SK-N-SH (cell line): ENCODE results near the gene TAF11L5. TPM values are rescaled to one million over a fixed set of nuclear protein-coding genes. Genes with fewer than 3 reads are reported as not detected.
"Not testable (repeated sequence)": the region's sequence is repeated elsewhere in the genome, so short reads cannot be mapped to it uniquely, and the experiment has no call there.

Experiments used
- CTCF ChIA-PET: fragments of 300-600, 350-600 bp; formaldehyde crosslinking; extraction: SDS; loops from one replicate; lab custom pipeline; 2021; lab: Yijun Ruan, JAX
- POLR2A ChIA-PET: fragments of 350-600 bp; sonication (Branson Sonifier 250); formaldehyde crosslinking; extraction: SDS; loops from one replicate; lab custom pipeline; 2020; ENCODE audit warnings: antibody characterized with exemption, inconsistent platforms; lab: Yijun Ruan, JAX
- DNase-seq: peaks from one replicate; pipeline ENCODE4 v3.0.0; 2012
- H2AFZ ChIP-seq: fragments of 200-600 bp; sonication (generic); 2 replicates; pipeline ENCODE4 v1.8.1; 2016; ENCODE audit warnings: antibody characterized with exemption, mild to moderate bottlenecking, low read depth
- H3F3A ChIP-seq: fragments of 200-600 bp; sonication (generic); replicated peaks from 2 replicates; pipeline ENCODE3; 2016; ENCODE audit warnings: antibody characterized with exemption, mild to moderate bottlenecking; ENCODE audit not compliant: insufficient read depth
- H3K27ac ChIP-seq, 2 experiments: fragments of 200-500 bp in 1 of 2; fragments of 200-600 bp in 1 of 2; sonication (Bioruptor generic) in 1 of 2; sonication (generic), shearing (Covaris generic) in 1 of 2; 2 replicates each; pipeline versions ENCODE4 v1.5.1 to v1.6.1; 2014 to 2016; ENCODE audit warnings: low read depth in 2 of 2, inconsistent platforms in 1 of 2, low read length in 1 of 2, mild to moderate bottlenecking in 1 of 2, mixed read lengths in 1 of 2
- H3K27me3 ChIP-seq: fragments of 200-600 bp; sonication (generic), shearing (Covaris generic); 2 replicates; pipeline ENCODE4 v1.6.1; 2016; ENCODE audit warnings: mixed run types; ENCODE audit not compliant: insufficient read depth
- H3K36me3 ChIP-seq, 2 experiments: fragments of 200-500 bp in 1 of 2; fragments of 200-600 bp in 1 of 2; sonication (Bioruptor generic) in 1 of 2; sonication (generic) in 1 of 2; replicated peaks in 1 of 2; 2 replicates each; pipeline versions ENCODE3 to v1.5.1; 2014 to 2016; ENCODE audit warnings: low read length in 1 of 2, mild to moderate bottlenecking in 1 of 2; ENCODE audit not compliant: insufficient read depth in 2 of 2, control insufficient read depth in 1 of 2
- H3K4me1 ChIP-seq, 2 experiments: fragments of 200-500 bp in 1 of 2; fragments of 200-600 bp in 1 of 2; sonication (Bioruptor generic) in 1 of 2; sonication (generic), shearing (Covaris generic) in 1 of 2; 2 replicates each; pipeline versions ENCODE4 v1.5.1 to v1.6.1; 2014 to 2016; ENCODE audit warnings: low read depth in 1 of 2, low read length in 1 of 2, mixed run types in 1 of 2; ENCODE audit not compliant: insufficient read depth in 2 of 2, control insufficient read depth in 1 of 2
- H3K4me2 ChIP-seq: fragments of 200-600 bp; sonication (generic), shearing (Covaris generic); 2 replicates; pipeline ENCODE4 v1.6.1; 2017; ENCODE audit warnings: mixed run types
- H3K4me3 ChIP-seq, 2 experiments: fragments of 200-500 bp in 1 of 2; fragments of 200-600 bp in 1 of 2; sonication (Bioruptor generic) in 1 of 2; sonication (generic), shearing (Covaris generic) in 1 of 2; 2 replicates each; pipeline versions ENCODE4 v1.5.1 to v1.8.1; 2014 to 2016; ENCODE audit warnings: low read depth in 2 of 2, inconsistent platforms in 1 of 2, low read length in 1 of 2, mild to moderate bottlenecking in 1 of 2, mixed read lengths in 1 of 2, moderate library complexity in 1 of 2
- H3K79me2 ChIP-seq: fragments of 200-600 bp; sonication (generic); 2 replicates; pipeline ENCODE4 v1.8.1; 2017; ENCODE audit warnings: mild to moderate bottlenecking; ENCODE audit not compliant: insufficient read depth
- H3K9ac ChIP-seq: fragments of 200-600 bp; sonication (generic); 2 replicates; pipeline ENCODE4 v1.6.1; 2017; ENCODE audit warnings: mixed run types
- H3K9me2 ChIP-seq: fragments of 200-600 bp; sonication (generic); 2 replicates; pipeline ENCODE4 v1.6.1; 2017; ENCODE audit warnings: mixed run types
- H3K9me3 ChIP-seq: fragments of 200-600 bp; sonication (generic); 2 replicates; pipeline ENCODE4 v1.6.1; 2017; ENCODE audit warnings: mixed run types, mild to moderate bottlenecking, moderate library complexity
- H4K20me1 ChIP-seq: fragments of 200-600 bp; sonication (generic); 2 replicates; pipeline ENCODE4 v1.6.1; 2017; ENCODE audit warnings: mild to moderate bottlenecking, mixed run types; ENCODE audit not compliant: insufficient read depth
- GABPA ChIP-seq: IDR thresholded peaks from 2 replicates; pipeline ENCODE4 v1.4.0; 2012; ENCODE audit warnings: low read depth, mild to moderate bottlenecking
- RCOR1 ChIP-seq: fragments of 150-350 bp; IDR thresholded peaks from 2 replicates; pipeline ENCODE4 v1.6.1; 2017; ENCODE audit warnings: antibody characterized with exemption, low read length
- REST ChIP-seq: IDR thresholded peaks from 2 replicates; pipeline ENCODE4 v1.6.1; 2012; ENCODE audit warnings: mild to moderate bottlenecking, low read depth, low read length, moderate library complexity
- RXRA ChIP-seq: IDR thresholded peaks from 2 replicates; pipeline ENCODE4 v1.4.0; 2012; ENCODE audit warnings: low read depth, mild to moderate bottlenecking, borderline replicate concordance
- SIN3A ChIP-seq: IDR thresholded peaks from 2 replicates; pipeline ENCODE4 v1.6.1; 2012; ENCODE audit warnings: low read depth, mild to moderate bottlenecking, low read length, moderate library complexity, borderline replicate concordance
- SMC3 ChIP-seq: IDR thresholded peaks from 2 replicates; pipeline ENCODE4 v1.6.1; 2012; ENCODE audit warnings: low read depth, low read length, improper control_type of control experiment
- TAF1 ChIP-seq: IDR thresholded peaks from 2 replicates; pipeline ENCODE4 v1.6.1; 2012; ENCODE audit warnings: low read depth, mild to moderate bottlenecking, low read length, moderate library complexity, borderline replicate concordance
- whole genome bisulfite sequencing: methylation state at CpG from one replicate; pipeline ENCODE4 v1.1.6; 2017; ENCODE audit warnings: low lambda C conversion rate; 5-methylcytosine and 5-hydroxymethylcytosine counted together
- polyA plus RNA-seq, 3 experiments: library from polyadenylated mRNA; depleted of rRNA; stranded (reverse); fragments of >200 nt; gene quantifications; 2 replicates each; pipeline ENCODE4 v1.2.3, GENCODE V29; 2012
- TF ChIP-seq, protein P1 (sequence below): IDR thresholded peaks from 2 replicates; pipeline ENCODE4 v1.4.0; 2012; ENCODE audit warnings: low read depth, borderline replicate concordance

The TAF11L5 gene
- polyA plus RNA-seq, 1 of the 3 experiments (the other 2 are of a cell fraction), result not detected

DNA sequence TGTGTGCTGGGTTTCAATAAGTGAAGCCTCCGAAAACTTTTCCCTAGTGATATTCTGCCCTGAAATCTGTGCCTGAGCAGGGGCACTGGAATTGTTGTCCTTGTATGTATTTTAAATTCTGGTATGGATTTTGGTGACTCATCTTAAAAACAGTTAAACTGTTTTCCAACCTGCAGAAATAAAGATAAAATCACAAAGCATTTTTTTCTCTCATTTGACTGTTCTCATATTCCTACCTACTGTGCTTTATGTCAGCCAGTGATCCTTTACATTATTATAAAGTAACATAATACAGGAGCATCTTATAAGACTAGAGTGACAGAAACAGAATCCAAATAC lies 37.9 kb upstream of the TAF11L5 start:
- Histone ChIP-seq H3K9me2 (no peaks in the 10 kb centered on the region), H3K4me2 (no peak overlapping the region), H4K20me1 (no peaks in the 10 kb centered on the region), H3K4me3 (no peak overlapping the region), H3K4me1 (peaks cover 0 to 3% of the 10 kb centered on the region in 2 experiments; a peak in 2 of 4 replicates), H3F3A (no peaks in the 10 kb centered on the region), H3K36me3 (no peaks in the 10 kb centered on the region), H3K9me3 (no peaks in the 10 kb centered on the region)
- TF ChIP-seq GABPA, result no peak
- TF ChIP-seq, protein P1, sequence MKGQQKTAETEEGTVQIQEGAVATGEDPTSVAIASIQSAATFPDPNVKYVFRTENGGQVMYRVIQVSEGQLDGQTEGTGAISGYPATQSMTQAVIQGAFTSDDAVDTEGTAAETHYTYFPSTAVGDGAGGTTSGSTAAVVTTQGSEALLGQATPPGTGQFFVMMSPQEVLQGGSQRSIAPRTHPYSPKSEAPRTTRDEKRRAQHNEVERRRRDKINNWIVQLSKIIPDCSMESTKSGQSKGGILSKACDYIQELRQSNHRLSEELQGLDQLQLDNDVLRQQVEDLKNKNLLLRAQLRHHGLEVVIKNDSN, result no peak
- TF ChIP-seq SIN3A, result no peak
- no peak for TF ChIP-seq RXRA
- TF ChIP-seq SMC3, result no peak
- TF ChIP-seq, all 33 proteins: peak for 0
- no peak overlapping the region for H2AFZ ChIP-seq
- CTCF ChIA-PET, result no interaction called here
- POLR2A ChIA-PET, result no interaction called here
- H3K9ac ChIP-seq, result no peak overlapping the region
- no peaks in the 10 kb centered on the region for H3K79me2 ChIP-seq
- DNase-seq, result no peak
- no peaks in the 10 kb centered on the region for H3K27me3 ChIP-seq
- 71% methylated on average over 1 of the region's 1 CpG for WGBS
- H3K27ac ChIP-seq, result no peak overlapping the region

DNA sequence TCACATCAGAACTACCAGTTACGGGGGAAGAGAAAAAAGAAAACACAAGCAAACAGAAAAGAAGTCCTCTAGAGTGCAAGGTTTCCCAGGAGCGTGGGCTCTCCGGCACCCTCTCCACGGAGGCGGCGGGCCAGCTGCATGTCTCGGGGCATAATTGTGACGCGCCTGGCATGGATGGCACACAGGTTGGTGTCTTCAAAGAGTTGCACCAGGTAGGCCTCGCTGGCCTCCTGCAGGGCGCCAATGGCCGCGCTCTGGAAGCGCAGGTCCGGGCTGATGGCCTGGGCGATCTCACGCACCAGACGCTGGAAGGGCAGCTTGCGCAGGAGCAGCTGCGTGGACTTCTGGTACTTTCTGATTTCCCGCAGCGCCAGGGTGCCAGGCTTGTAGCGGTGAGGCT lies 33.8 kb upstream of the TAF11L5 start:
- H3K4me1 ChIP-seq, H4K20me1 ChIP-seq, H2AFZ ChIP-seq, H3K27me3 ChIP-seq, H3K4me3 ChIP-seq, DNase-seq, H3K9me3 ChIP-seq, H3K79me2 ChIP-seq, H3K27ac ChIP-seq, H3K9ac ChIP-seq, H3K36me3 ChIP-seq, POLR2A ChIA-PET, H3F3A ChIP-seq, H3K9me2 ChIP-seq, H3K4me2 ChIP-seq: not testable (repeated sequence)
- CTCF ChIA-PET, result interaction anchor here (0.6 kb wide), 1 partner anchor 275 kb away, joined by 3 read pairs; no protein-coding TSS in a partner anchor
- 92% methylated on average over 8 of the region's 23 CpGs for WGBS

- DNase-seq, result no peak
- H3K4me2 ChIP-seq, result no peak overlapping the region
- H3K4me1 ChIP-seq, result no peaks in the 10 kb centered on the region
- H2AFZ ChIP-seq, result no peak overlapping the region
- H3K27me3 ChIP-seq, result no peaks in the 10 kb centered on the region
- TF ChIP-seq, protein P1, result no peak
- TF ChIP-seq GABPA (no peak), RCOR1 (no peak), REST (no peak), TAF1 (no peak)
- no peaks in the 10 kb centered on the region for H3K9me2 ChIP-seq
- H3K4me3 ChIP-seq, result no peak overlapping the region
- ChIA-PET CTCF (interaction anchor here (1.0 kb wide), 1 partner anchor 11 kb away, joined by 3 read pairs; no protein-coding TSS in a partner anchor), POLR2A (no interaction called here)
- no peak overlapping the region for H3K9ac ChIP-seq
- 46% methylated on average over 3 of the region's 3 CpGs for WGBS
- H3K79me2 ChIP-seq, result no peaks in the 10 kb centered on the region
- no peaks in the 10 kb centered on the region for H4K20me1 ChIP-seq
- no peaks in the 10 kb centered on the region for H3F3A ChIP-seq
- no peaks in the 10 kb centered on the region for H3K9me3 ChIP-seq
- no peaks in the 10 kb centered on the region for H3K36me3 ChIP-seq
- no peak overlapping the region for H3K27ac ChIP-seq
These were observed 32.3 kb upstream of the TAF11L5 start for GRCh38 chr5:17492770-17493169.
